GM12873 (cell line): ENCODE results near the gene LIMK1.

Experiments
- TF ChIP-seq, protein P1 (sequence below): IDR thresholded peaks from 2 replicates; pipeline ENCODE4 v1.5.1; 2012; ENCODE audit warnings: low read depth, mild to moderate bottlenecking, moderate library complexity, low read length, control low read depth; ENCODE audit not compliant: insufficient read depth; ENCODE audit errors: missing control alignments

The LIMK1 gene

DNA sequence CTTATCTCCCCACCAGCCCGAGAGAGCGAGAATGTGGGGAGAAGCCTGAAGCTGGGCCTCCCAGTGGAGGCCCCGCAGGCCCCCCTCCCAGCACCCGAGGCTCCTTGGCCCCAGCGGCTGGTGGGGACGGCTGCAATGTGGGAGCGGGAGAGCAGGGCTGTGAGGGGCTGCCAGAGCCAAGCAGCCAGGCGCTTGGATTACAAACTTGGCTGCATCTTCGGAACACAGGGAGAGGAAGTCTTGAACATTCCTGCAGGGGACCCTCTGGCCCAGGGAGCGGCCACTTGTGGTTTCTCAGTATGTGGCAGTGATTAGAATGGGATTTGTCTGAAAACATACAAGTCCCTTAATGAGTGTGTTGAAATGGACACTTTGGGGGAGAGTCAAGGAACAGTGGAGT is 32.4 kb upstream of the LIMK1 start:
- TF ChIP-seq, protein P1, sequence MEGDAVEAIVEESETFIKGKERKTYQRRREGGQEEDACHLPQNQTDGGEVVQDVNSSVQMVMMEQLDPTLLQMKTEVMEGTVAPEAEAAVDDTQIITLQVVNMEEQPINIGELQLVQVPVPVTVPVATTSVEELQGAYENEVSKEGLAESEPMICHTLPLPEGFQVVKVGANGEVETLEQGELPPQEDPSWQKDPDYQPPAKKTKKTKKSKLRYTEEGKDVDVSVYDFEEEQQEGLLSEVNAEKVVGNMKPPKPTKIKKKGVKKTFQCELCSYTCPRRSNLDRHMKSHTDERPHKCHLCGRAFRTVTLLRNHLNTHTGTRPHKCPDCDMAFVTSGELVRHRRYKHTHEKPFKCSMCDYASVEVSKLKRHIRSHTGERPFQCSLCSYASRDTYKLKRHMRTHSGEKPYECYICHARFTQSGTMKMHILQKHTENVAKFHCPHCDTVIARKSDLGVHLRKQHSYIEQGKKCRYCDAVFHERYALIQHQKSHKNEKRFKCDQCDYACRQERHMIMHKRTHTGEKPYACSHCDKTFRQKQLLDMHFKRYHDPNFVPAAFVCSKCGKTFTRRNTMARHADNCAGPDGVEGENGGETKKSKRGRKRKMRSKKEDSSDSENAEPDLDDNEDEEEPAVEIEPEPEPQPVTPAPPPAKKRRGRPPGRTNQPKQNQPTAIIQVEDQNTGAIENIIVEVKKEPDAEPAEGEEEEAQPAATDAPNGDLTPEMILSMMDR, result no peak

DNA sequence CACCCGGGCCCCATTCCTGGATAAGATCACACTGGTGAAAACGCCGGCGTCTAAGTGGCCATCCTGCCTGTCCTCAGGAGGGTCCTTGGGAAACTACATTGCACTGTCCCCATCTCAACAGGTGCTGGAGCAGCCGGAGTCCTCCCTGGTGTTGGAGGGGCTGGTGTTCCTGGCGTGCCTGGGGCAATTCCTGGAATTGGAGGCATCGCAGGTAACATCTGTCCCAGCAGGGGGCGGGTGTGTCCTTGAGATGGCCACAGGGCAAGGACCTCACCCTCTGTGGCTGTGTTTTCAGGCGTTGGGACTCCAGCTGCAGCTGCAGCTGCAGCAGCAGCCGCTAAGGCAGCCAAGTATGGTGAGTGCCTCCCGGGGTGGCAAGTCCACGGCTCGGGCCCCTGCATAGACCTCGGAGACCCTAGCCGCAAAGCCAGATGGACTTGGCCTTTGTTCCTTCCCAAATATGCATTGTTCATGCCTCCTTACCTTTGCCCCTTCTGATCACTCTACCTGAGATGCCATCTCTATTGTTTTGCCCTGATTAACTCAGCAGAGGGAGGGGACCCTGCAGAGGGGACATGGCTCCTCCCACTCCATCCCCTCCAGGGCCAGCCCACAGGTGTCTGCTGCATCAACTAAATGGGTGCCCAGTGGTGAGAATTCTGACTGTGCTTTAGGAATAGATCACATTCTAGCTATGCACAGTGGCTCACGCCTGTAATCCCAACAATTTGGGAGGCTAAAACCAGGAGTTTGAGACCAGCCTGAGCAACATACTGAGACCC is 31.8 kb upstream of the LIMK1 start:
- TF ChIP-seq, protein P1, result peak; percentile 51

DNA sequence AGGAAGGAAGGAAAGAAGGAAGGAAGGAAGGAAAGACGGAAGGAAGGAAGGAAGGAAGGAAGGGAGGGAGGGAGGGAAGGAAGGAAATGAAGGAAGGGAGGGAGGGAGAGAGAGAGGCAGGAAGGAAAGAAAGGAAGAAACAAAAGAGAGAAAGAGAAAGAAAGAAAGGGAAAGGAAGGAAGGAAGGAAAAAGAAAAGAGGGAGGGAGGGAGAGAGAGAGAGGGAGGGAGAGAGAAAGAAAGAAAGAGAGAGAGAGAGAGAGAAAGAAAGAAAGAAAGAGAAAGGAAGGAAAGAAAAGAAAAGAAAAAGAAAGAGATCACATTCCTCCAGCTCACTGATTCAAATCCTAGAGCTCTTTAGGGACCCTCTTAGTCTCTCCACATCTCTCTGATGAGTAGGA is 31.0 kb upstream of the LIMK1 start:
- TF ChIP-seq, protein P1, result no peak

DNA sequence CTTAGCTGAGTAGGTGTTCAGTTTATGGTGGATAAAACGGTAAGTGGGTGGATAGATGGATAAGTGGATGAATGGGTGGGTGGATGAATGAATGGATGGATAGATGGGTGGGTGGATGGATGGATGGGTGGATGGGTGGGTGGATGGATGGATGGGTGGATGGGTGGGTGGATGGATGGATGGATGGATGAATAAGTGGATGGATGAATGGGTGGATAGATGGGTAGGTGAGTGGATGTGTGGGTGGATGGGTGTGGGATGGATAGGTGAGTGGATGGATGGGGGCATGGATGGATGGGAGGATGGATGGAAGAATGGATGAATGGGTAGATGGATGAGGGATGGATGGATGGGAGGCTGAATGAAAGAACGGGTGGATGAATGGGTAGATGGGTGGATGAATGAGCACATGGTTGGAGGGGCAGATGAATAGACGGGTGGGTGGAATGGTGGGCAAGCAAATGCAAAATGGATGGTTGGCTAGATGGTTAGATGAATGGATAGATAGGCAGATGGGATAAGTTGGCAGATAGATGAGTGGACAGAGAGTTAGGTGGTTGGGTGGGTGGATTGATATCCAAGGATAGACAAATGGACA is 29.9 kb upstream of the LIMK1 start:
- TF ChIP-seq, protein P1, result no peak

DNA sequence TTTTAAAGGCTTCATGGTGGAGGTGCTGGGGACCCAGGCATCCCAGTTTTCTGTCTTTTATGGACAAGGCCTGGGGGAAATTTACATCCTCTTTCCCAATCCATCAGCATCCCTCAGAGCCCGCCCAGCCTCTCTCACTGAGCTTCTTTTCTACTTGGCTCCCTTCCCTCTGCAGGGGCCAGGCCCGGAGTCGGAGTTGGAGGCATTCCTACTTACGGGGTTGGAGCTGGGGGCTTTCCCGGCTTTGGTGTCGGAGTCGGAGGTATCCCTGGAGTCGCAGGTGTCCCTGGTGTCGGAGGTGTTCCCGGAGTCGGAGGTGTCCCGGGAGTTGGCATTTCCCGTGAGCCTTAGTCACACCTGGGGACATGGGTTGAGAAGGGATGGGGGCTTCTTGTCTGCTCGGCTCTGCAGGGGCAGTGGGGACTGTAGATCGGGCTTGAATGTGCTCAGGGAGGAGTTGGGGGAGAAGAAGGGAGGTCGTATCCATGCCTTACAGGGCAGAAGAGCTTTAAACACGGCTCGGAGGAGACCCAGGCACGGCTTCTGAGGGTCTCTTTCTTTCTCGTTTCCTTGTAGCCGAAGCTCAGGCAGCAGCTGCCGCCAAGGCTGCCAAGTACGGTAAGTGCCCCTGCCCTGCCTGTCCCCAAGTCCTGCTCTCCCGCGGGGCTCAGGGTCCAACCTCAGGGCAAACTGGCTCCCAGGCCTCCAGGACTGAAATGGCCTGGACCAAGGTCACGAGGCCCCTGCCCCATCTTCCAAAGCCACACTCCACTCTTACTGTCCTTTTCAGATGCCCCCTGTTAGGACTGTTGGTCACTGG is 27.3 kb upstream of the LIMK1 start:
- TF ChIP-seq, protein P1, result no peak

DNA sequence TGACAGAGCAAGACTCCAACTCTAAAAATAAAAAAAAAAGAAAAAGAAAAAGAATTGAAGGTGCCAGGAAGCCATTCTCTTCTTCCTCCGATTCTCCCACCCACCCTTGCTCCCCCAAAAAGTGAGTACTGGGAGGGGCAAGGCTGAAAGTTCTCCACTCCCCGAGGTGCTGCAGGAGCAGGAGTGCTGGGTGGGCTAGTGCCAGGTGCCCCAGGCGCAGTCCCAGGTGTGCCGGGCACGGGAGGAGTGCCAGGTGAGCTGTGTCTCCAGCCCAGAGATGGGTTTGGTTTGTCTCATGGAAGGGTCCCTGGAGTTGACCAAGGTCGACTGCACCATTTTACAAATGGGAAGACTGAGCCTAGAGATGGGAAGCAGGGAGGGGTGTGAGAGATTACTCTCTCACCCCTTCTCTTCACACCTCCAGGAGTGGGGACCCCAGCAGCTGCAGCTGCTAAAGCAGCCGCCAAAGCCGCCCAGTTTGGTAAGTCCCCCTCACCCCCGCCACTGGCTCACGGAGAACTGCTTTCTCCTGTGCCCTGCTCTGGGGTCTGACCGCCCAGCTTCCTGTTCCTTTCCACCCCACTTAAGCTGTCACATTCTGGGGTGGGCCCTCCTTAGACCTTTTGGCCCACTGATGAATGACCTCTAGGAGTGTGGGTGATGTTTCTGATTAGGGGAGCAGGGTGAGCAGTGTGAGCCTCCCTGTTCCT is 26.2 kb upstream of the LIMK1 start:
- TF ChIP-seq, protein P1, result no peak
